Measurements from ENCODE around the gene RHOT2.

The RHOT2 gene

DNA sequence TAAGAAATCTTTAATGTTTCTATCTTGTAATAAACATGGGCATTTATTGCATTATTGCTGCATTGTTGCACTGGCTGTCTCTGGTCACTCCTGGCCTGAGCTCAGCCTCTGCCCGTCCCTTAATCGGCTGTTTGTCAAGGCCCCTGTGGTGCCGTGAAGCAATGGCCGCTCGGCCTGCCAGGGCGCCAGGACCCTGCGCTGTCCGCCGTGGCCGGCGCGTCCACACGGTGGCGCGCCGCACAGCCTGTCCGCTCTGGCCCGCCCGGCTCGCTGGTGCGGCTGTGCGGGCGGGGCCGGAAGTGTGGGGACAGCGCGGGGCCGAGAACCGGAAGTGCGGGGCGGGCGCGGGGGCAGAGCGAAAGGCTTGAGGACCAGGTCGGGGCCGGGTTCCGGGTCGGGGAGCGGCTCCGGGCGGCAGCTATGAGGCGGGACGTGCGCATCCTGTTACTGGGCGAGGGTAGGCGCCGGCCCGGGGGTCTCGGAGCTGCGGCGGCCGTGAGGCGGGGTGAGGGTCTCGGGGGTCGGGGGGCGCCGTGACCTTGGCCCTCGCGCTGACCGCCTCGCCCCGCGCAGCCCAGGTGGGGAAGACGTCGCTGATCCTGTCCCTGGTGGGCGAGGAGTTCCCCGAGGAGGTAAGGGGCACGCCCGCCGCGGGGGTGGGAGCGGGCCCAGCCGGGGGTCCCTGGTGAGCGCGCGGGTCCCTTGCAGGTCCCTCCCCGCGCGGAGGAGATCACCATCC lies at the start of gene RHOT2:
RHOT2 (plus strand) TSS at position 353 of the 739 bp plus-strand sequence; CDS start at position 421, 68 bp downstream.
- H3K36me3 Mint-ChIP-seq (ENCODE audit: low read depth) = no peaks in the 10 kb centered on the region
- peaks cover 6% of the 10 kb centered on the region for H3K4me1 Mint-ChIP-seq (ENCODE audit: low read depth)
- no peaks in the 10 kb centered on the region for H3K9me3 Mint-ChIP-seq
- H3K27ac Mint-ChIP-seq = peak within 1 kb of the TSS; percentile 82
- H3K27me3 Mint-ChIP-seq (ENCODE audit: low read depth) = no peaks in the 10 kb centered on the region
- H3K4me3 Mint-ChIP-seq = peak within 1 kb of the TSS; percentile 80

DNA sequence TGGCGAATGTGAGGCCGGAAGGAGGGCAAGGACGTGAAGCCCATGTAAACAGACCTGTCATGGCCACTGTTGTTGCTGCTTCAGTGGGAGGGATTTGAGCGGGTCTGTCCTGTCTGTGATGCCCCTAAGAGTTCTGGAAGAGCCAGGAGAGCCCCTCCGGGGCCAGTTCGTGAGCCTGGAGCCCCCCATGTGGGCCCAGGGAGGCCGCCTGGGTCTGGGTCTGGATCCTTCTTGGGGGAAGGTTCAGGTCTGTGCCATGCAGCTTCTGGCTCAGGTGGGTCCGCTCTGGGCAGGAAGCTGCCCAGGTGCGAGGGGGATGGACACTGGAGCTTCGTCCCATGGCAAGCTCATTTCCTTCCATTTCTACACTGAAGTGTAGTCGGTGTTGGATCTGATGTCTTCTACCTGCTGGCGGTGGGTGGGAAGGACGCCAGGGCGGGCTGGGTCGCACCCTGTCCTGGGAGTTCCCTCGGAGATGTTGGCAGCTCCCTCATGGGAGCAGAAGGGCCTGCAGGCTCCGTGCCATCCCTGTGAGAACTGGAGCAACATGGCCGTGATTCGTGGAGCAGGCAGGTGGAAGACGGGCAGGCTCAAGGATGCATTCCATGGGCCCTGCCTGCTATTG lies 48.3 kb upstream of the RHOT2 start:
- no peaks in the 10 kb centered on the region for H3K27me3 Mint-ChIP-seq (ENCODE audit: low read depth)
- no peak overlapping the region for H3K4me3 Mint-ChIP-seq
- peaks cover 2% of the 10 kb centered on the region for H3K36me3 Mint-ChIP-seq (ENCODE audit: low read depth)
- H3K9me3 Mint-ChIP-seq = no peaks in the 10 kb centered on the region
- no peak overlapping the region for H3K27ac Mint-ChIP-seq
- no peaks in the 10 kb centered on the region for H3K4me1 Mint-ChIP-seq (ENCODE audit: low read depth)

DNA sequence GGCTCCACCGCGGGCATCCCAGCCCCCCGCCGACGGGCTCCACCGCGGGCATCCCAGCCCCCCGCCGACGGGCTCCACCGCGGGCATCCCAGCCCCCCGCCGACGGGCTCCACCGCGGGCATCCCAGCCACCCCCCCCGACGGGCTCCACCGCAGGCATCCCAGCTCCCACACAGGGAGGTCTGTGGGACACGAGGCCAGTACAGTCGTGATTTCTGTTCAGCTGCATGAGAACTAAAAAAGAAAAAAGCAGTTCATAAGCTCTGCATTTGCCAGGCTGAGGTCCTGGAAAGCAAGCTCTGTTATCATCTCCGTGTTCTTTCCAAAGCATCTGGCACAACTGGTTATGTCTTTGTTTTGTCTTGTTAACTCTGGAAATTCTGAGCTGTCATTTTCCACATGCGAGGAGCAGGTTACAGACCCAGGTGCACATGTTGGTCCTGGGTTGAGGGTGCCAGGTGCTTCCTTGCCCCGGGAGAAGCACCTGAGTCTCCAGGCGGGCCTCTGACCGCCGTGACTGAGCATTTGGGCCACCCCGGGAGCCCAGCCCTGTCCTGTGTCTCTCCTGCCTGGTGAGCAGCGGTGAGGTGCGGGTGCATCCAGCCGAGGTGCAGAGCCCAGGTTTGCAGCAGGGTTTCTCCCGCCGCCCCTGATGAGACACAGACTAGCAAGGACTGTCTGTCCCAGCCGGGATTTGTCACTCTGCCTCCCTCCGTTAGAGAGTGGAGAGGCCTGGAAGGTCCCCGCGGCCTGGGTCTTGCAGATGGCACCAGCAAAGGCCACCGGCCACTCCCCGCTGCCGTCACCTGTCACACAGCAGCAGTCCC lies 47.0 kb upstream of the RHOT2 start:
- no peaks in the 10 kb centered on the region for H3K27me3 Mint-ChIP-seq (ENCODE audit: low read depth)
- H3K36me3 Mint-ChIP-seq (ENCODE audit: low read depth) = no peaks in the 10 kb centered on the region
- no peak overlapping the region for H3K4me3 Mint-ChIP-seq
- H3K9me3 Mint-ChIP-seq = no peaks in the 10 kb centered on the region
- H3K4me1 Mint-ChIP-seq (ENCODE audit: low read depth) = no peaks in the 10 kb centered on the region
- H3K27ac Mint-ChIP-seq = no peak overlapping the region

DNA sequence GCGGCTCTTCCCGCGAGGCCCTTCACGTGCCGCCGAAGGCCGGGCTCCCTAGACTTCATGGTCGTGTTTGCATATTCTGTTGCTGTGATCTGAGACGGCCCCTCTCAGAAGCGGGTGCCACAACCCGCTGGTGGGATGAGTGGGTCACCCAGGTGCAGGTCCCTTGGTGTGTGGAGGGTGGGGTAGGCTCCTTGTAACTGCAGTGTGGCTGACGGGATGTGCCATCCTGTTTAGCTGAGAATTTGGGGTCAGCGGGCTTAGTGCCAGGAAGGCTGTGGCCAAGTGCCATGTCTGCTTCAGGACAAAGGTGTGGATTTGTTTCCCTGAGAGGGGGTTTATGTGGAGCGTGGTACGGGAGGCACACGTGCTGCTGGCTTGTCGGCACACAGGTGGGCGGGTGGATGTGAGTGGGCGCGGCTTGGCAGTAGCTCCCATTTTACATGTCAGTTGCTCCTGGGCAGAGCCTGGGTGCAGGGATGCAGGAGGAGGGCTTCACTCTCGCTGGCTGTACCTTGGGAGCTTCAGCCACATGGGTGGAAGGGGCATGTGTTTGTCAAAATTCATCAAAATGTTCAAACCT lies 46.3 kb upstream of the RHOT2 start:
- Mint-ChIP-seq H3K27me3 (ENCODE audit: low read depth) (no peaks in the 10 kb centered on the region), H3K36me3 (ENCODE audit: low read depth) (no peaks in the 10 kb centered on the region), H3K4me1 (ENCODE audit: low read depth) (no peaks in the 10 kb centered on the region), H3K9me3 (no peaks in the 10 kb centered on the region), H3K27ac (no peak overlapping the region), H3K4me3 (no peak overlapping the region)

DNA sequence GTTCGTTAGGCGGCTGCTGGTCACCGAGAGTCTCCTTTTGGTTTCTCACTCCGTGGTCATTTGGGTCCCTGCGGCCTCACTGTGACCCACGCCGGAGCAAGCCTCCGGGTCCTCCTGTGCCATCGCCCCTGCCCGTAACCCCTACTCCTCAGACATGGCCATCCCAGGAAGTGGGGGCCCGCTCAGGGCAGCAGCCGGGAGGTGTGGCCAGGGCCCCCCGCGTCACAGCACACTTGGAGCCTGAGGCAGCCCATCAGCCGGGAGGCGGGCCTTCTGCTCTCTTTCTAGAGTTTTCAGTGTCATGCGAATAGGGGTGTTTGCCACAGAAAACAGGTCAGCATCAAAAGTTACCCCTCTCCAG lies 45.0 kb upstream of the RHOT2 start:
- Mint-ChIP-seq H3K36me3 (ENCODE audit: low read depth) (no peaks in the 10 kb centered on the region), H3K27me3 (ENCODE audit: low read depth) (no peaks in the 10 kb centered on the region), H3K4me1 (ENCODE audit: low read depth) (no peaks in the 10 kb centered on the region), H3K4me3 (no peak overlapping the region), H3K9me3 (no peaks in the 10 kb centered on the region), H3K27ac (no peak overlapping the region)

GRCh38 chr16:624526-625070 lies 43.3 kb upstream of the RHOT2 start:
- no peaks in the 10 kb centered on the region for H3K27me3 Mint-ChIP-seq (ENCODE audit: low read depth)
- H3K36me3 Mint-ChIP-seq (ENCODE audit: low read depth) = no peaks in the 10 kb centered on the region
- no peak overlapping the region for H3K27ac Mint-ChIP-seq
- H3K9me3 Mint-ChIP-seq = no peaks in the 10 kb centered on the region
- no peak overlapping the region for H3K4me3 Mint-ChIP-seq
- no peaks in the 10 kb centered on the region for H3K4me1 Mint-ChIP-seq (ENCODE audit: low read depth)

GRCh38 chr16:625117-625976 lies 42.6 kb upstream of the RHOT2 start:
- H3K4me1 Mint-ChIP-seq (ENCODE audit: low read depth) = no peaks in the 10 kb centered on the region
- no peak overlapping the region for H3K4me3 Mint-ChIP-seq
- H3K27me3 Mint-ChIP-seq (ENCODE audit: low read depth) = no peaks in the 10 kb centered on the region
- no peak overlapping the region for H3K27ac Mint-ChIP-seq
- H3K36me3 Mint-ChIP-seq (ENCODE audit: low read depth) = no peaks in the 10 kb centered on the region
- no peaks in the 10 kb centered on the region for H3K9me3 Mint-ChIP-seq

DNA sequence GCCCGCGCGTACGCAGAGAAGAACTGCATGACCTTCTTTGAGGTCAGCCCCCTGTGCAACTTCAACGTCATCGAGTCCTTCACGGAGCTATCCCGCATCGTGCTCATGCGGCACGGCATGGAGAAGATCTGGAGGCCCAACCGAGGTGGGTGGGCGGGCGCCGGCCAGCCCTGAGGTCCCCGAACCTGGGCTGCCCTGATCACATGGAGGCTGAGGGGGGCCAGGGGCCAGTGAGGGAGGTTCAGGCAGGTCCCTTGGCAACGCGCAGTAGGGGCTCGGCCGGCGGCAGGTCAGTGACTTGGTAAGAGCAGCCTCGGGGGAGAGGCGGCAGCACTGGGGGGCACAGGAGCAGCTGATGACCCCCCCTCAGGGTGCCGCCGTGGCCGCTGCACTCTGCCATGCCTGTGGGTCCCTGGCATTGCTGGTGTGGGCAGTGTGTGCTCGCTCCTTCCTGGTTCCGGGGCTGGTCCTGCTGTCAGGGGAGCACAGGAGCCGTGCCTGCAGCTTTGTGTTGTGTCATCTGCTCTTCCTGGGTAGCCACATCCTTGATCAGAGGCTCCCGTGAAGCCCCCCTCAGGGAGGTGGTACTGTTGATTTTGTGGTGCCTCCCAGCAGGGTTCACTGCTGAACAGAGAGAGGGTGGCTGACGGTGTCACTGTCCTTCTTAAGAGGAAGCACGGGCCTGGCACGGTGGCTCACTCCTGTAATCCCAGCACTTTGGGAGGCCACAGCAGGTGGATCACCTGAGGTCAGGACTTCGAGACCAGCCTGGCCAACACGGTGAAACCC lies 41.8 kb upstream of the RHOT2 start:
- no peak overlapping the region for H3K4me3 Mint-ChIP-seq
- H3K4me1 Mint-ChIP-seq (ENCODE audit: low read depth) = no peaks in the 10 kb centered on the region
- H3K9me3 Mint-ChIP-seq = no peaks in the 10 kb centered on the region
- no peaks in the 10 kb centered on the region for H3K36me3 Mint-ChIP-seq (ENCODE audit: low read depth)
- no peak overlapping the region for H3K27ac Mint-ChIP-seq
- H3K27me3 Mint-ChIP-seq (ENCODE audit: low read depth) = no peaks in the 10 kb centered on the region

DNA sequence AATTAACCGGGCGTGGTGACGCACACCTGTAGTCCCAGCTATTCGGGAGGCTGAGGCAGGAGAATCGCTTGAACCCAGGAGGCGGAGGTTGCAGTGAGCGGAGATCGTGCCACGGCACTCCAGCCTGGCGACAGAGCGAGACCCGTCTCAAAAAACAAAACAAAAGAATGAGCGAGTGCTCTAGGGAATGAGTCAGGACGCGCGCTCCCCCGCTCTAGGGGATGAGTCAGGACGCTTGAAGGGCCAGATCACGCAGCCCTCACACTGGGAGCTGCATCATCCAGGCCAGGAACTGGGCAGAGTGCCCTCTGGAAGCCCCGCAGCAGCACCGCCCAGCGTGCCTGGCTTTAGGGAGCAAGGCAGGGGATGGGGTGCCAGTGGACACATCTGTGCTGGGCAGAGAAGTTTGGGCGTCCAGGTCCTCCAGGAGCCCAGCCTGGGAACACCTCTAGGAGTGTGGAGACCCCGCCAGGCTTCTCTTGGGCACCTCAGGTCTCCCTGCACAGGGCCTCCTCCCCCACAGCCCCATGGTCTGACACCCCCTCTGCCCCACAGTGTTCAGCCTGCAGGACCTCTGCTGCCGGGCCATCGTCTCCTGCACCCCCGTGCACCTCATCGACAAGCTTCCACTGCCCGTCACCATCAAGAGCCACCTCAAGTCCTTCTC lies 41.0 kb upstream of the RHOT2 start:
- Mint-ChIP-seq H3K4me3 (no peak overlapping the region), H3K4me1 (ENCODE audit: low read depth) (no peaks in the 10 kb centered on the region), H3K27me3 (ENCODE audit: low read depth) (no peaks in the 10 kb centered on the region), H3K9me3 (no peaks in the 10 kb centered on the region), H3K36me3 (ENCODE audit: low read depth) (no peaks in the 10 kb centered on the region), H3K27ac (no peak overlapping the region)

GRCh38 chr16:627454-628239 lies 40.3 kb upstream of the RHOT2 start:
- H3K36me3 Mint-ChIP-seq (ENCODE audit: low read depth) = no peaks in the 10 kb centered on the region
- no peak overlapping the region for H3K4me3 Mint-ChIP-seq
- no peak overlapping the region for H3K27ac Mint-ChIP-seq

GRCh38 chr16:628321-629061 lies 39.4 kb upstream of the RHOT2 start:
- Mint-ChIP-seq H3K4me1 (ENCODE audit: low read depth) (peaks cover 1% of the 10 kb centered on the region), H3K36me3 (ENCODE audit: low read depth) (no peaks in the 10 kb centered on the region), H3K27me3 (ENCODE audit: low read depth) (no peaks in the 10 kb centered on the region), H3K27ac (no peak overlapping the region), H3K9me3 (no peaks in the 10 kb centered on the region), H3K4me3 (no peak overlapping the region)

More at GRCh38 chr16:627454-628239, 40.3 kb upstream of the RHOT2 start:
- no peaks in the 10 kb centered on the region for H3K9me3 Mint-ChIP-seq
- peaks cover 1% of the 10 kb centered on the region for H3K4me1 Mint-ChIP-seq (ENCODE audit: low read depth)
- H3K27me3 Mint-ChIP-seq (ENCODE audit: low read depth) = no peaks in the 10 kb centered on the region

Data from T-helper 1 cell treated with Interleukin-12 subunit alpha and Interleukin-12 subunit beta and Interleukin-4 antibody, amounts not matched to agents 30 μg/mL and 1 μg/mL, for 36 hours (primary cell).